ENCODE results near the gene LBP.

DNA sequence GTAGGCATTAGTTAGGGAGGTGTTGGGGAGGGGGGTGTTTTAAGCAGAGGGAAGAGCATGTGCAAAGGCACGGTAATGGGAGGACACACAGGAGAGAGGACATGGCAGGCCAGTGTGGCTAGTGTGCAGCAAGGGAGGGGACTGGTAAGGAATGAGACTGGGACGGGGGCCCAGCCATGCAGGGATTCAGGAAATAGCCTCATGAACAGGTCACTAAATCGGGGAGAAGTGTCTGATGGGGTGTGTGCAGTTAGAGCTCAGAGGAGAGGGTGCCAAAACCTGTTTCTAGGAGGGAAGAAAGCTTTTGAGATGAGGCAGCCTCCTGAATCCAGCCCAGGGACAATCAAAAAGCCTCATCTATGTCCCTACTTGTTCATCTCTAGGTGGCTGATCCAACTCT lies 34.8 kb upstream of the LBP start:
- TF ChIP-seq, protein P1, sequence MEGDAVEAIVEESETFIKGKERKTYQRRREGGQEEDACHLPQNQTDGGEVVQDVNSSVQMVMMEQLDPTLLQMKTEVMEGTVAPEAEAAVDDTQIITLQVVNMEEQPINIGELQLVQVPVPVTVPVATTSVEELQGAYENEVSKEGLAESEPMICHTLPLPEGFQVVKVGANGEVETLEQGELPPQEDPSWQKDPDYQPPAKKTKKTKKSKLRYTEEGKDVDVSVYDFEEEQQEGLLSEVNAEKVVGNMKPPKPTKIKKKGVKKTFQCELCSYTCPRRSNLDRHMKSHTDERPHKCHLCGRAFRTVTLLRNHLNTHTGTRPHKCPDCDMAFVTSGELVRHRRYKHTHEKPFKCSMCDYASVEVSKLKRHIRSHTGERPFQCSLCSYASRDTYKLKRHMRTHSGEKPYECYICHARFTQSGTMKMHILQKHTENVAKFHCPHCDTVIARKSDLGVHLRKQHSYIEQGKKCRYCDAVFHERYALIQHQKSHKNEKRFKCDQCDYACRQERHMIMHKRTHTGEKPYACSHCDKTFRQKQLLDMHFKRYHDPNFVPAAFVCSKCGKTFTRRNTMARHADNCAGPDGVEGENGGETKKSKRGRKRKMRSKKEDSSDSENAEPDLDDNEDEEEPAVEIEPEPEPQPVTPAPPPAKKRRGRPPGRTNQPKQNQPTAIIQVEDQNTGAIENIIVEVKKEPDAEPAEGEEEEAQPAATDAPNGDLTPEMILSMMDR (IDR thresholded peaks at IDR 0.05), result no peak
- TF ChIP-seq POLR2A (IDR thresholded peaks at IDR 0.05), result no peak
